ENCODE data around the gene DDX23.
"Not testable (repeated sequence)": the region's sequence is repeated elsewhere in the genome, so short reads cannot be mapped to it uniquely, and the experiment has no call there.

The DDX23 gene

DNA sequence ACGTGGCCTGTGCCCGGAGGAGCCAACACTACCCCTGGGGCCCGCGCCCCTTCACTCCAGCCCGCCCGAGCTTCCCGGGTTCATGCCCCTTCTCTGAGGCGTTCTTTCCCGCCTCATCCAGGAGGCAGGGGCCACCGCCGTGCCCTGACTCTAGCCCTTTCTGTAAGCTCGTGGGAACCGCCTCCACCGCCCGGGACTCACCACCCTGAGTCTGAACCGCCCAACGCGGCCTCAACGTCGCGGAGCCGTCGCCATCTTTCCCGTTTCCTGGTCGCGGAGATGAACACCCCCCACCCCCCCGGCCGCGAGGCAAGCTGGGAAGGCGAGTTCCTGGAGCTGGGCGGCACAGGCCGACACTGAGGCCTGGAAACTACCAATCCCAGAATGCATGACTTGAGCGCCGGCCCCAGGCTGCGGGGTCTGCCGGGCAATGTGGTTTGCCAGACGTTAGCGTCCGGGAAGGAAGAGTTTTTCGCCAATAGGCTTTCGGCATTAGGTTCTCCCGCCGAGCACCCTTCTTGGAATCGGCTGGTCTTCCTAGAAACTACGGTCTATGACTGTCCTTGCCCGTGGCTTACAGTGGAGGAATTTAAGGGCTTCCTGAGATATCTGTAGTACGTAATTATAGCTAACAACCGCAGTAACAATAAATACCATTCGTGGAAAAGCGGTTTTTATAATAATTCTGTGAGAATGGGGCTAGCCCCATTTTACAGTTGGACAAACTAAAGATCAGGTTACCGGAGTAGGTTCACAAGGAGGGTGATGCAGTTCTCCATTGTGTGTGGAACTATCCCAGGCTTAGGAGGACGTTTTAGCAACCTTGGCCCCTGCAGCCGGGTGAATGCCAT, at the start of gene DDX23:
Gene DDX23 (minus strand): TSS at position 281 of the 851 bp plus-strand sequence. CDS start 6,381 bp downstream, outside the sequence.
- peak; percentile 97 to 98 for DNase-seq

DNA sequence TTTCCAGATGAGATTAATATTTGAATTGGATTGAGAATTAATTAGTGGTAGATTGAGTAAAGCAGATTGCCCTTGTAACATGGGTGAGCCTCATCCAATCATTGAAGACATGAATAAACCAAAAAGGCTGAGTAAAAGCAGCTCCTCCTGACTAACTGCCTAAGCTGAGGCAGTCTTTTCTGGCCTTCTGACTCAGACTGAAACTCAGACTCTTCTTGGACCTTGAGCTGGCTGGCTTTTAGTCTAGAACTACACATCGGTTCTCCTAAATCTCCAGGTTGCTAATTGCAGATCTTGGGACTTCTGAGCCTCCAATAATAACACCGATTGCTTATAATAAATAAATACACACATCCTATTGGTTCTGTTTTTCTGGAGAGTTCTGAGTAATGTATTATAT, 49.3 kb upstream of the DDX23 start:
- DNase-seq: no peak

DNA sequence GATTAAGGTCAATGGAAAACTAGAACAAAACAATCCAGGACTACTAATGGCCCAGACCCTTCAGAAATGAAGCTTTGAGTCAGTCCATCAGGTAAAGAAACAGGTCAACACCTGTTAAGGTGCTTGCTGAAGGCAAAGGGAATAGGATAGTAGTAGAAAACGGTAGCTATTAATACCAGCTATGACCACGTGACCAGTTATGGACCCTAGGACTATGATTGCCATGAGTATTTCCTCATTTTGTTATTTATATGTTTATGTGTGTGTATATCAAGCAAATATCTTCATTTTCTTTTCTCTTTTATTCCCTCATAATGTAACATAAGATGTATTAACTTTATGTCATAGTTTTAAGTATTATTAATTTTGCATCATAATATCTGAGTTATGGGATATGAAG, 47.7 kb upstream of the DDX23 start:
- no peak for DNase-seq

DNA sequence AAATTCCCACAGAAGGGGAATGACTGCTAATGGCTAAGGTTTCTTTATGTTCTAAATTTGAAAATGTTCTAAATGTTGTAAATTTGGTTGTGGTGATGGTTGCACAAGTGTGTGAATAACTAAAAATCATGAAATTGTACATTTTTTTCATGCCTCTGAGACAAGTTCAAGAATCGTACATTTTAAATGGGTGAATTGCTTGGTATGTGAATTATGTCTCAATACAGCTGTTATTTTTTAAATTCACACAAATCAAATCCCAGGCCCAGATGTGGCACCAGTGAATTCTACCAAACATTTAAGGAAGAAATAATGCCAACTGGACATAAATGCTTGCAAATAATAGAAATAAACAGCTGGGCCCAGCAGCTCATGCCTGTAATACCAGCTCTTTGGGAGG, 42.3 kb upstream of the DDX23 start:
- no peak for DNase-seq

DNA sequence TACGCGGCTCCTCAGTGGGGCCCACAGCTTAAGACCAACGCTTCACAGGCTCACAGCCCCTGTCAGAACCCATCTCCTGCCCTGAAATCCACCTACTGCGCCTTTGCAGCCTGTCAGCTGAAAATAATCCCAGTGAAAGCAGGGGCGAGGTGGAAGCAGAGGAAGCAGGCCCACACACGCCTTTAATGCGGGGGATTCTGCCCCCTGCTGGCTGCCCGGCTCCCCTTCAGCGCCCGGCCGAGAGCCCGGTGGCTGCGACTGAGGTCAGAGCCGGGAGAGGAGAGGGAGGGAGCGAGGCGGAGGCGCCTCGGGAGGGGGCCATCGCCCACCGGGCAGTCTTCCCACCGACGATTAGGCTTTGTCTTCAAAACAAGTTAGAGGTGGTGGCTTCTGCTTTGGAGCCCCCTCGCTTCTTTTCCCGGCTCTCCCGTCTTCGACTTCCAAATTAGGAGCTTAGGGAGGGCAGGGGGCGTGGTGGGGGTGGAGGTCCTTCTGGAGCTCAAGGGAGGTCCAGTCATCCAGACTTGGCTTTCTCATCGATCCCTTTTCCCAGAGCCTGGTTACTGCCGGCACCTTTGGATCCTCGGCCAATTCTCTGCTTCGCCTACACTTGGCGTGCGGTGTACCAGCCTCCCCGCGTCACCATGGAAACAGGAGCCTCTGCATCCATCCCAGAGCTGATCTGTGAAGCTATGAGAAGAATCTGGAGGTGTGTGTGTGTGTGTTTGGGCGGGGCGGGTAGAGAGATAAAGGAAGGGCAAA, 38.9 kb upstream of the DDX23 start:
- peak; percentile 58 to 59 for DNase-seq

DNA sequence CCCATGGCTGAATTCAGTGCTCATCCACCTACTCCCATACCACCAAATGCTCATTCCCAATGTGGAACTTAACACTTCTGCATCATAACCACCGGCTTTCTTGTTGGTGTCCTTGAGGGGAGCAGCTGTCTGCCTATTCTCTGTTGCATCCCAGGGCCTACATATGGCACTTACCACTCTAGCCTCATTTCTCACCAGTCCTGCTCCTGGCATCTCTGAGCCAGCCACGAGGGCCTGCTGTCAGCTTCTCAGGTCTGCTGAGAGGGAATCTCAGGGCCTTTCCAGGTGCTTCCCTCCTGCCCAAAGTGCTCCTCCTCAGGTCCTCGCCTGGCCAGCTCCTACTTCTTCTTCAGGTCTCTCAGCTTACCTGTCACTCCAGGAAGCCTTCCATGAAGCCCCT, 37.7 kb upstream of the DDX23 start:
- no peak for DNase-seq

DNA sequence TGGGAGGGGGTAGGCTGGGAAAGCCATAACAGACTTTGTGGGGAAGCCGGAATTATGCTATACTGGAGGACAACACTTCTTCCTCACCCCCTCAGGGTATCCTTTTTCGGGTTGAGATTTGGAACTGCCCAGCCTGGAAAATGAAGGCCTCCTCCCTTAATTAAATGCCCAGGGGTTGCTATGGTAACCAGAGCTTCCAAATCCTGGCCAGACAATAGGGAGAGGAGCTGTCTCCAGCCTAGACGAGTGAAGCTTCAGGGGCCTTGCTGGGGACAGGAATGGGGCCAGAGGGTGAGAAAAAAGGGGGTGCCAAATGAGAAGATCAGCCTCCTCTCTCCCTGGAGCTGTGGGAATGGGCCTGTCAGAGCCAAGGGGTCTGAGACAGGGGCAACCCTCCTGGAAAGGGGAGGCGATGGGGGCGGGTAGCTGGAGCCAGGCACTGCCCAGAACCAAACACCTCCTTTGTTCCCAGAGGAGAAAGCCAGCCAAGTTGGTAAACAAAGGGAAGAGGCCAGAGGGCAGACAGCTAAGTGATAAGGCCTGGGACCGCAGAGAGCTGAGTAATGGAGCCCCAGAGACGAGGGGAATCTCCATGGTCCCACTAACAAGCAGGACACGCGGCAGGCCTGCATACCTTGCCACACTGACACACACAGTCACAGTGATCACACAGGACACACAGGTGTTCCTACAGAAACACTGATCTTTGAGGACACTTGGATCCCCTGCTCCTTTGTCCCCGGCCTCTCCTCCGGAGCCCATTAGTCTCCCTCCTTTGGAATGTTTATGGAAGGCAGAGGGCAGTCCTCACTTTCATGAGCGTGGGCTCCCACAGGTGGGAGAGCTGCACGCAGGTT, 31.6 kb upstream of the DDX23 start:
- DNase-seq: no peak

DNA sequence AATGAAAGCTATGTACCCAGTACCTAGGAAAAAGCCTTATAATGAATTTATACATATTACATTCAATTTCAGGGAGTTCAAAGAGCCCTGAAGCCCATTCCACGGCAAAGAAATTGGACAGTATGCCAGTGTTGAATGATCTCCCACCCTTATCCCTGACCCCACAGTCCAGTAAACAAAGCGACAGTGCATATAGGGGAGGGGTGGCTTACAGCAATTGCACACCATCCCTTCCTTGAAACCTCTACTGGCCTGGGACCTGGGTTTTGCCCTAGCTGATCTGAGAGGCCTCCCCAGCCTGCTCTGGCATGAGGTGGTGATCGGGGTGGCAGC, 31.0 kb upstream of the DDX23 start:
- DNase-seq: no peak

DNA sequence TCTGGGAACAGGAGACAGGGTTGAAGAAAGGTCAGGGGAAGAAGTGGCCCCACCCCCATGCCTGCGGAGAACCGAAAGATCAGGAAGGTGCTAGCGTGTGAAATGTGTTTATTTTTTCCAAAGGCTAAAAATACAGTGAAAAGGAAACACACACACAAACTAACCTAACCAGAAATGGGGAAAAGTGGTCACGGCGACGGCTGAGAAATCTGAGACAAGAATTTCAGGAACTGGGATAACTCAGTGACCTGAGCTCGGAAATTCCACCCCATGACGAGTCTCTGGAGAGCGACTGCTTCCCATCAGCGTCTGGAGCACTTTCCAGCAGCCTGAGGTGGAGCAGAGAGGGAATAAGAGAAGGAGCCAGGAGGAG, 30.3 kb upstream of the DDX23 start:
- no peak for DNase-seq

DNA sequence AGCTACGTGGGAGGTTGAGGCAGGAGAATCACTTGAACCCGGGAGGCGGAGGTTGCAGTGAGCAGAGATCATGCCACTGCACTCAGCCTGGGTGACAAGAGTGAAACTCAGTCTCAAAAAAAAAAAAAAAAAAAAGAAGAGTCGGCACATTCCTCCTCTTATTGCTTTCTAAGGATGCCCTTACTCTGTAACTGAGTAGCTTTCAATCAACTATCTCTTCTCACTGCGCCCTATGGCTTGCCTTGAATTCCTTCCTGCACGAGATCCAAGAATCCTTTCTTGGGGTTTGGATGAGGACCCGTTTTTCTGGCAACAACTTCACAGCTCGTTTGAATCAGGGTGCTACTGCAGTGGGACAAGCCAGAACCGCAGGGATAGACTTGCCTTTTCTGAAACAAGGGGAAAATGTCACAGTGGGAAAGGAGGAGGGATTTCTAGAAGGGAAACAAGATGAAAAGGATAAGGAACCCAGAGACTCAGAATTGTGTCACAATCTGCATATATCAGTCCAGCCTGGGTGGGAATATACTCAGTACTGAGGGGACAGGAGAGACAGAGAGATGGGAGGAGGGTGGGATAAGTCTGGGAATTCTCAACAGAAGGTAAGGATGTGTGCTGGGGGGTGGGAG, 29.8 kb upstream of the DDX23 start:
- no peak for DNase-seq

DNA sequence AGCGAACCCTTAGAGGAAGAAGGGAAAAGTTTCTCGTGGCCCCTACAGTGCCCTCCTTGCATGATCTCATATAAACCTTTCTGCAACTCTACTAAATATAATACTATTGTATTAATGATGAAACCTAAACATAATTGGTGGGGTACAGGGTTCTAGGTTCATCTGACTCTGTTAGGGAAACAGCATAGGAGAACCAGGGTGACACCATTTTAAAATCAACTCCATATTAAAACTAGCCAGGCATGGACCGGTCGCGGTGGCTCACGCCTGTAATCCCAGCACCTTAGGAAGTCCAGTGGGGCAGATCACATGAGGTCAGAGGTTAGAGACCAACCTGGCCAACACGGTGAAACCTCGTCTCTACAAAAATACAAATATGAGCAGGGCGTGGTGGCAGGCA, 28.7 kb upstream of the DDX23 start:
- DNase-seq: no peak

DNA sequence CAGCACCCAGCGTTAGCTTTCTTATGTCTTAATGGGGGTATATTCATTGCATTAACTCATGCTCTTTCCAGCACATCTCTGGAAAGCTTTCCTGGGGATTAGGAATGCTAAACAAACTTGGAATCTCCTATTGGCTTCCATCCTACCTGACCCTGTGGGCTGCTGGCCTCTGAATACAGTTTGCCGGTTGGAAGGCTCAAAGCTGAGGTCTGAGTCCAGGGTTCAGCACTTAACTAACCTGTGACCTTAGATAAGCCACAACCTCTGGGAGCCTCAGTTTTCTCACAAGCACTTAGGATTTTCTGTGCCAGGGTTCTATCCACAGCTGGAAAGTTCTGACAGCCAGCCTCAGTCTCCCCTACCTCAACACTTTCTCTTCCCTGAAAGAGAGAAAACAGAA, 26.6 kb upstream of the DDX23 start:
- no peak for DNase-seq

DNA sequence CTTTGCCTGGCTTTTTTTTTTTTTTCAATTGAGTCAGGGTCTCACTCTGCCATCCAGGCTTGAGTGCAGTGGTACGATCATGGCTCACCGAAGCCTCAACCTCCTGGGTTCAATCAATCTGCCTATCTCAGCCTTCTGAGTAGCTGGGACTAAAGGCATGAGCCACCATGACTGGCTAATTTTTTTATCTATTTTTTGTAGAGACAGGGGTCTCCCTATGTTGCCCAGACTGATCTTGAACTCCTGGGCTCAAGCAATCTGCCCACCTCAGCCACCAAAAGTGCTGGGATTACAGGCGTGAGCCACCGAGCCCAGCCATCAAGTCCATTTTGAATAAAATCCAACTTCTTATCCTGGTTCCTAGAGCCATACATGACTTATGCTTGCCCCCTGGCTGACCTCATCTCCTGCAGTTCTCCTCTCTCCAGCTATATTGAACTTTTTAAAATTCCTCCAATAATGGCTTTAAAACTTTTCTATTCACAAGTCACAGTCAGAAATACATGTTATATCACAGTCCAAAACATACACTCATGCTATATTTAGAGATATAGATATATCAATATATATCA, 24.1 kb upstream of the DDX23 start:
- no peak for DNase-seq

DNA sequence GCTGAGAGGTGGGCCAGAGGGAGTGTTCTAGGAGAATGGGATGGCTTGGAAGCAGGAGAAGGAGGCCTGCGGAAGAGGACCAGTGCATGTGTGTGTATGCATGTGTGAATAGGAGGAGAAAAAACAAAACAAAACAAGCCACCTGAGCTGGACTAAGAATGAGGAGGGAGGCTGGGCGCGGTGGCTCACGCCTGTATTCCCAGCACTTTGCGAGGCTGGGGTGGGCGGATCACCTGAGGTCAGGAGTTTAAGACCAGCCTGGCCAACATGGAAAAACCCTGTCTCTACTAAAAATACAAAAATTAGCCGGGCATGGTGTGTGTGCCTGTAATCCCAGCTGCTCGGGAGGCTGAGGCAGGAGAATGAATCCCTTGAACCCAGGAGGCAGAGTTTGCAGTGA, 21.6 kb upstream of the DDX23 start:
- DNase-seq: not testable (repeated sequence)

DNA sequence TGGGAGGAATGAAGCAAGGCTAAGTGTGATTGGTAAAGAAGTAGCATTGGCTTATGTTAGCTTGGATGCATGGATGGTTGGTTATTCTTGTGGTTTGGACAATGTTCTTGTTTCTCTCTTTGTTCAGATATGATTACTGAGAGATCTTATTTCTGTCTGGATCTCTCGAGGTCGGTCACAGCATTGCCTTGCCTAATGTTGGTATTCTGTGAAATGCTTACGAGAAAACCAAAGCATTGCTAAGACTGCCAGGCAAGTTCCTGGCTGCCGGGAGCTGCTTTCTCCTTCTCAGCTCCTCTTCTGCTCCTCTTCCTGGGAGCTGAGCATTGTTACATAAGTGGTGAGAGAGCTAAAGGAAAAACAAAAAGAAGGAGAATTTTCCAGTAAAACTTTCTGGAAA, 21.1 kb upstream of the DDX23 start:
- DNase-seq: no peak

DNA sequence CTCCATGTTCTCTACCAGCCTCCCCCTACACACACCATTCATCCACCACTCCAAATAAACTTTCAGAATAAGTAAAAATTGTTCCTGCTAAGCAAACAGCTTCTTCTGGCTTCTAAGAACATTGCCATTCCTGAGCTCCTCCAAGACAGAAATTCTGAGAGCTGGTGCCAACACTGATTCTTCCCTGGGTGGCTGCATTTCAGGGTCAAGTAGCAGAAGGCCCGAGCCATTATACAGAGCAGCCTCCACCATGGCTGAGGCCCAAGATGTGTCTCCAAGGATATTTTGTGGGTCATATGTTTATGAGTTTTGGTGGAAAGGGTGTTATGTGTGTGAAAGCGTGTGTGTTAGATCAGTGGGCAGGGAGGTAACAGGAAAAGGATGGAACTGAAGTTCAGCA, 17.2 kb upstream of the DDX23 start:
- DNase-seq: no peak

DNA sequence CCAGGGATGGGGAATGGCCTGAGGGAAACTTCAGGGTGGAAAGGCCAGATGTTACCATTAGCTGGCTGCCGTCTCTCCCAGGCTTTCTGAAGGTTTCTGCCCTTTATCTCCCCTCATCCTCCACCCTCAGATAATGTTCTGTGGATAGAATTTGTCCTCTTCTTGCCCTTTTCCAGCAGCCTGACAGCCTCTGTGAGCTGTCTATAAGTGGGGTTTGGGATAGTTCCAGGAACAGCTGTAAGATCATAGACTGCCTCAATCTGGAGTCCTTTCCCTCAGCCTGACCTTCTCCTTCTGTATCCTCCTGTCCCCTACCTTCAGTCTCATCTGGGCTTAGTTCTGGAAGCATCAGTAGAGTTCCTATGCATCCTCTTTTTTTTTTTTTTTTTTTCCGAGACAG, 16.5 kb upstream of the DDX23 start:
- no peak for DNase-seq

DNA sequence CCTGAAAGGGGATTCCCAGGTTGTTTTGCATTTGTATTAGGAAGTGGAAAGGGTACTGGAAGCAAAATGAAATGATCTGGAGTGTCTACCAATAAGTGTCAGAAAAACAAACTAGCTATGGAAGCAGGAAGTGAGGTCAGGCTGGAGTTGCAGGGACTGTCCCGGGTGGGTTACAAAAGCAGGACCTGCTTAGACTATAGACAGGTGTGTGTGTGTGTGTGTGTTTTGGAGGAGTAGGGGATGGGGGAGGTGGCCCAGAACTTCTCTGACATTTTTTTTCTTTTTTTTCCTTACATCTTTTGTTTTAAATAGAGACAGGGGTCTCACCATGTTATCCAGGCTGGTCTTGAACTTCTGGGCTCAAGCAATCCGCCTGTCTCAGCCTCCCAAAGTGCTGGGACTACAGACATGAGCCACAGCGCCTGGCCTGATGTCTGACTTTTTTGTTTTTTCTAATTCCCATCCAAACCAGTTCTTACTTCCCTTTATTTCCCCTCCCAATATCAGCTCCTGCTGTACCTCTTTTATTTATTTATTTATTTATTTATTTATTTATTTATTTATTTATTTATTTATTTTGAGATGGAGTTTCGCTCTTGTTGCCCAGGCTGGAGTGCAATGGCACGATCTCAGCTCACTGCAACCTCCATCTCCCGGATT, 14.2 kb upstream of the DDX23 start:
- no peak for DNase-seq

DNA sequence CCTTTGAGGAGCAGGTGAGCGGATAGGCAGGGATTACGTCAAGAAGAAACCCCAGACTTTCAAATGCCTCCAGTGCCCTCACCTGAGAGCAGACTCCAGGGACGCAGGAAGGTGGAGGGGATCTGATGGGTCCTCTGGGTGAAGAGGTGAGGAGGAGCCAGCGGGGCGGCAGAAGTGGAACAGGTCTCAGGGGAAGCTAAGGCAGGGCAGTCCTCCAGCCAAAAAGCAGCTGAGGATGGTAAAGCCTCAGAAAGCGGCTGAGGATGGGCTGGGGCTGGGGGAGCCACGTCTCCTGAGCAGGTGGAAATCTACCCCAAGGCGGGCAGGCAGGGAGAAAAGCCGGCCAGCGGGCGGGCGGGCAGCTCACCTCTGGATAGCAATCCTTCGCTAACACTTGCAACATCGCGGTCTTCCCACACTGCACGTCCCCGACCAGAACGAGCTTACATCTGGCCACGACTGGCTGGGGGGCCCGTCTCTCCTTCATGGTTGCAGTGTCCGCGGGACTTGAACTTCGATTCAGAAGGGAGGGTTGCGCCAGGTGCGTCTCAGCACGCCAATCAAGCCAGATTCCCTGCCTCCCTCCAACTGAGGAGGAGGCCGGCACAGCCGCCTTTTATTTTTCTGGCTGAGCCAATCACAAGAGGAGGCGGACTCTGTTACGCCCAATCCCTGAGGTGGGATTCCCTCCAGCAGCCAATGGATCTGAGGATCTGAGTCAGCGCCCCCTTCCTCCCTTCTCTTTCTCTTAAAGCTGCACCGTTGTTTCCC, 13.5 kb upstream of the DDX23 start, which contains the start of gene RND1:
Gene RND1 (minus strand): TSS at position 590 of the 771 bp plus-strand sequence. CDS start 103 bp downstream, at position 487.
- peak; percentile 87 to 89 for DNase-seq

DNA sequence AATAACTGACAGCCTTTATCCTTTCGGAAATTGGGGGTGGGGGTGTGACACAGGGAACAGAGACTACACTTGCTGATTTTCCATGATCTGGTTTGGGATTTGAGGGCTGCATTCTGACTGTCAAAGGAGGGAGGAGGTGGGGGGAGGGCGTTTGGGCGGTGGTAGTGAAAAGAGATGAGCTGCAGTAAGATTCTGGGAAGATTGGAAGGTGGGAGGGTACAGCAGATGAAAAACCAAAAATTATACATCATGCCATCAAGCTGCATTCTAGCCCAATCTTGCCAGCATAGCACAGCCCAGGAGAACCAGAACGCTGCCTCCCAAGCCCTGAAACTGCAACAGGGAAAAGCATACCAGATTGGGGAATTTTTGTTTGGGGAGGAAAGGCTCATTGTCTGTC, 11.3 kb upstream of the DDX23 start:
- no peak for DNase-seq

DNA sequence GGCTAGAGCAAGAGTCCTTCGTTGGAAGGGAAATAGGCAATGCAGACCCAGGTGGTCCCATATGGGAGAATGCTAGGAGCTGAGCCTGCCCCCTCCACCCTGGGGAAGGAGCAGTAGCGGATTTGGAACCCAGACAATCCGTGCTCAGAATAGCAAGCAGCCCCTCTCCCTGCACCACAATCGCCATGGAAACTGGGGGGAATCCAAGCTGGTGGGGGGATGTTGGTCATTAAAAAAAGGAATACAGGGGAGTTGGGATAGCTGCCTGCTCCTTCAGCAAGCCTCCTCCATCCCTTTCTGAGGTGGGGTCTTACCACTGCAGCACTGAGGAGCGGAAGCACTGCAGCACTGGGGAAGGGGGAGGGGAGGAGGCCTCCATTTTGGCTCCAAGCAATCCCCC, 10.8 kb upstream of the DDX23 start:
- no peak for DNase-seq
